GM21723 (cell line): ENCODE measurements around the gene CHRNA9.
"Not testable (repeated sequence)": the region's sequence is repeated elsewhere in the genome, so short reads cannot be mapped to it uniquely, and the experiment has no call there.

ENCODE experiments used
- ATAC-seq: cut with Tn5 transposase; IDR thresholded peaks from one replicate; pipeline ENCODE4 v1.9.1; 2021; ENCODE audit warnings: mild to moderate bottlenecking, moderate library complexity; ENCODE audit not compliant: unreplicated experiment

The CHRNA9 gene

DNA sequence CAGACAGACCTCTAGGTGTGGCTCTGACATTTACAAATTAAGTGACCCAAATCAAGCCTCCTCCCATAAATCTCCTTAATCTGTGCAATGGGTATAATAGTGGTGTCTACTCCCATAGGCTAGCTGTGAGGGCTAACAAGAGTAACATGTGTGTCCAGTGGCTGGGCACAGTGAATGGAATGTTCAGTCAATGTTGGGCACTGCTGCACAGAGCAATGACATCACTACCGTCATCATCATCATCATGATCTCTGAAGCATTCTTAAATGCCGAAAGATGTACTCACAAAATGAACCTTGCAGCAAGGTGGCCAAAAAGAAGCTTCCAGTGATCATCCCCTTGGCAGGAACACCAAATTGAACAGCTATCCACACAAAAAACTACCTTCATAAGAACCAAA, 43.5 kb downstream of the CHRNA9 start:
- no peak for ATAC-seq

DNA sequence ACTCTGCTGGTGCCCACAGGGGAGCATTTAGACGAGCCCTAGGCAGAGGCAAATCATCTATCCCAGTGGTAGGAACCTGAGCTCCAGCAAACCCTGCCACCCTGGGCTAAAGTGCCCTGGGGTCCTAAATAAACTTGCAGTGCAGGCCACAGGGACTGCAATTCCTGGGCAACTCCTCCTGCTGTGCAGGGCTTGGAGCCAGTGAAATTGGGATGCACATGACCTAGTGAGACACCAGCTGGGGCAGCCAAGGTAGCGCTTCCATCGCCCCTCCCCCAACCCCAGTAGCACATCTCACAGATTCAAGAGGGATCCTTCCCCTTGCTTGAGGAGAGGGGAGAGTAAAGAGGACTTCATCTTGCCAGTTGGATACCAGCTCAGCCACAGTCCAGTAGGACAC, 44.1 kb downstream of the CHRNA9 start:
- no peak for ATAC-seq

DNA sequence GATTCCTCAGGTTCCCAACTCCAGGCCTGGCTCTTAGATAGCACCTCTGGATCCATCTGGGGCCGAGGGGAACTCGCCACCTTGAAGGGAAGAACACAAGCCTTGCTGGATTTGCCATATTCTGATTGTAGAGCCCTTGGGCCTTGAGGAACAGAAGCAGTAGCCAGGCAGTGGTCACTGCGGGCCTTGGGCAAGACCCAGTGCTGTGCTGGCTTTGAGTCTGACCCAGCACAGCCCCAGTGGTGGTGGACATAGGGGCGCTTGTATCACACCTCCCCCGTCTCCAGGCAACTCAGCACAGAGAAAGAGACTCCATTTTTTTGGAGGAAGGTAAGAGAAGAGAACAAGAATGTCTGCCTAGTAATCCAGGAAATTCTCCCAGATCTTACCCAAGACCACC, 45.5 kb downstream of the CHRNA9 start:
- no peak for ATAC-seq

DNA sequence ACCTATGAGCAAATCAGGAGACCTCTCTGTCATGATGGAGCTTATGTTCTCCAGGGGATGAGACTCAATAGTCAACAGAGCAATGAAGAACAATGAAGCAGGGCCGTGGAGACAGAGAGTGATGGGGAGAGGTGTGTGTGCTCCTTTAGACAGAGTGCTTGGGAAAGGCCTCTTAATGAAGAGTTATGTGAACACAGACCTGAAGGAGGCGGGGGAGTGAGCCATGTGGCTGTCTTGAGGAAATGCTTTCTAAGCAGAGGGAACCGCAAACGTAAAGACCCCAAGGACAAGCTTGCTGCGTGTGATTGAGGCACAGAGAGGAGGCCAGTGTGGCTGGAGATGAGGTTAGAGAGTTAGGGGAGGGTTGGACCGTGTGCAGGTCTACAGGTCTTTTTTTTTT, 53.1 kb downstream of the CHRNA9 start:
- no peak for ATAC-seq

DNA sequence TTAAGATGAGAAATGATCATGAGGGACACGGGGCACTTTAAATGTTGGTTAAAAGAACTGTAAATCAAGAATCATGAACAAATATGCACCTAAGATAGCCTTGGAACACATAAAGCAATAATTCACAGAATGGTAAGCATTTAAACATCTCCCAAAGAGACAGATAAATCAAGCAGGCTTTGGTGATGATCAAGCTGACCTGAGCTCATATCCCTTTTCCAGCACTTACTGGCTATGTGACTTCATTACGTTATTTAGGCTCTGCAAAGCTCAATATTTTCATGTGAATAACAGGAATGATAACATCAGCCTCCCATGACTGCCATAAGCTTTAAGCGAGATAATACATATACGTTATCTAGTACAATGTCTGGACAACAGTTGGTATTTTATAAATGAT, 54.9 kb downstream of the CHRNA9 start:
- no peak for ATAC-seq

DNA sequence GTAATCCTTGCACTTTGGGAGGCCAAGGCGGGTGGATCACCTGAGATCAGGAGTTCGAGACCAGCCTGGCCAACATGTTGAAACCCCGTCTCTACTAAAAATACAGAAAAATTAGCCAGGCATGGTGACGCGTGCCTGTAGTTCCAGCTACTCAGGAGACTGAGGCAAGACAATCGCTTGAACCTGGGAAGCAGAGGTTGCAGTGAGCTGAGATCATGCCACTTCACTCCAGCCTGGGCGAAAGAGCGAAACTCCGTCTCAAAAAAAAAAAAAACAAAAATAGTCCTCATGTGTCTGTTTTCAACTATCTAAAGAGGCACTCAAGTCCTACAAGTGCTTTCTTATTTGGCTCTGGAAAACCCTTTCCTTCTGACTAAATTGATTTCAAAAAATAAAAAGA, 57.1 kb downstream of the CHRNA9 start:
- ATAC-seq: not testable (repeated sequence)

DNA sequence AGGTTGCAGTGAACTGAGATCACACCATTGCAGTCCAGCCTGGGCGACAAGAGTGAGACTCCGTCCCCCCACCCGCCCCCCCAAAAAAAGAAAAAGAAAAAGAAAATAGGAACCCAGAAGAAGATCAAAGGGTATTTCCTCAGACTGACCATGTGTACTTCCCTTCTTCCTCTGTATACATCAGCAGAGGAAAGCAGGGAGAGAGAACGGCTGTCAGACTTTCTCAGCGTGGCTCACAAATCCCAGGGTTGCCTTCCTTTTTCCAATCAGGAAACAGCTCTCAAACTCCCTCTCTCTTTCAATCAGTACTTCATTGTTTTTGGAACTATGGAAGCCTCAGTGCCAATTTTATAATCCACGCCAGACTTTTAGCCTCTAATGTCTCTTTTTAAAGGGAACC, 59.1 kb downstream of the CHRNA9 start:
- no peak for ATAC-seq

DNA sequence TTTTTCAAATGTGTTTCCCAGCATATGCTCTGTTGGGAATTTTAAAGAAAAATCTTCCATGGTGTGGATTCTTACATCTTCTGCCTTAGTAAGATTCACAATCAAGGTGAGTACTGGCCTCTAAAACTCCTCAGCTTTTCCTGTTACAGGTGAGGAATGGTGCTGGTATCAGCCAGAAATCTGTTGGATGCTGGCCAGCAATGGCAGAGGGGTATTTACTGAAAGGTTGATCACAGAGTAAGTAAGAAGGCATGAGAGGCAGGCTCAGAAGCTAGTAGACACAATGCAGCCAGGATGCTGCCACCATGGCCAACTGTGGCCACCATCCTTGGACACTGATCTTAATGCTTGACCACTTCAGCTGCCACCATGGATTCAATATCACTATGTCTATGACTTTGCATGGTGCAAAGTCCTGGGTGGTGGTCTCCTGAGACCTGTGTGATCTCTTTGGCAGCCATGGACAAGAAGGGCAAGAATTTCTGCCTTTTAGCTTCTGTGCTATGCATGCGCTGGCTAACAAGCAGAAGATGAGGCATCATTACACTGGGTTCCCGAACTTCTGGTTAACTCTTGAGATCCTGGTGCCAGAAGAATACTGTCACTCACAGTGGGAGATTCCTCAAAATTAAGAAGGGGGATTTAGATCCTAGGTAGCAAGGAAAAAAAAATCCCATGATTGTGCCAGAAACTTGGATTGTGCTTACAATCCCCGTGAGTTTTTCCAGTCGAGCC, 60.2 kb downstream of the CHRNA9 start:
- no peak for ATAC-seq

DNA sequence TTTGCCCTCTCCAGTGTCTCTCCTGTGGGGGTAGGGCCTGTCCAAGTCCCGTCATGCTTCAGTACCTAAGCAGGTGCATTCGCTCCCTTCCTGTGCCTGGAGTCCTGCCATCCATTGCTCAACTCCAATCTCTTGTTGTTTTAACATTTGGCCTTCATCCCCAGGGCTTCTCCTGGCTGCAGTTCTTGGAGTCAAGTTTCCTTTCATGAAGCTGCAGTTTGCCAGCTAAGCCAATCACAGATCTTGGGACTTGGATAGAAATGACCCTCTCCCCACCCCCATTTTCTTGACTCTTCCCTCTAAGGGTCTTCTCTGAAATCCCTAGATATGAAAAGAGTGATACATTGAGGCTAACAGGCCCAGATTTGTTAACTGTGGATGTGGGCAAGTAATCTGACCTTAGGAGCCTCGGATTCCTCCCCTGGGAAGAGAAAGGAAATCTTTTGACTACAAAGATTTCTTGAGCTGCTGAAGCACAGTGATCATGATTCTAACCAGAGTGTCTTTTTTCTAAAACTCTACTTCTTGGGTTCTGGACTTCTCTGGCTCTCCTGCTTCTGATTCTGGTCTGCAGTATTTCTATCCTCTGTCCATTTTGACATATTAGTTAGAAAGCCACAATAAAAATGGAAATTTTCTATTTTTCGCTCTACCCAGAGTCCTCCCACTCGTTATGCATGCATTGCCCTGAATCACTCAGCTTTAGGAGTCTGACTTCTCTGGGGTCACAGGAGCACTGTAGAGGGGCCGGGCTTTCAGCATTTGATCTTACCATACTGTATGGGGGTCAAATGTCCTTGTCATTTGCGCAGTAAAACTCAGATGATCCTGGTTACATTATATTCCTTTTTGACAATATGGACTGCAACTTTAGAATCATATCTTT, 61.0 kb downstream of the CHRNA9 start:
- ATAC-seq: no peak

DNA sequence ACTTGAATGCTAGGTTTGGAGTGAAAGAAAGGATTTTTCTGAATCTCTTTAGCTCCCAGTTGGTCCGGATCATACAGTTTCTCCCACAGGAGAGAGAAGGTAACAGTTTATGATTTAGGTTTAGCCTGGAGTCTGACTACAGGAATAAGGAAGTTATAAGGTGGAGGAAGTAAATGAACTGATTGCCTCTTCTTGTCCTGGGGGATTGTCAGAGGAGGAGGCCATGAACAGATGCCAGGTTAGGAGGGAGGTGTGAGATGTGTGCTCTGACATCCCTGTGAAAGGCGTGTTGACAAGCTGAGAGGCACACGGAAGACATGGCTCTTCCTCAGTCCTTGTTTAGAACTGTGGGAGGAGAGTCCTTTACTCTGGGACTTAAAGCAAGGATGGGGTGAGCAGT, 64.4 kb downstream of the CHRNA9 start:
- ATAC-seq: no peak

DNA sequence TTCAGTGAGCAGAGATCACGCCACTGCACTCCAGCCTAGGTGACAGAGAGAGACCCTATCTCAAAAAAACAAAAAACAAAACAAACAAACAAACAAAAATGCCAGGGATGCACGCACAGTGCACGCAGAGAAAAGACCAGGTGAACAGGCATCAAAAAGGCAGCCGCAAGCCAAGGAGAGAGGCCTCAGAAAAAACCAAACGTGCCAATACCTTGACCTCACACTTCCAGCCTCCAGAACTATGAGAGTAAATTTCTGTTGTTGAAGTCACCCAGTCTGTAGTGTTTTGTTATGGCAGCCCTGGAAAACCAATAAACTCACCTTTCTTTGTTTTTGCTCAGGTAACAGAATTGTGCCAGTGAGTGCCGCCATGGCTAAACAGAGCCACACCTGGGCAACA, 66.0 kb downstream of the CHRNA9 start:
- ATAC-seq: no peak

DNA sequence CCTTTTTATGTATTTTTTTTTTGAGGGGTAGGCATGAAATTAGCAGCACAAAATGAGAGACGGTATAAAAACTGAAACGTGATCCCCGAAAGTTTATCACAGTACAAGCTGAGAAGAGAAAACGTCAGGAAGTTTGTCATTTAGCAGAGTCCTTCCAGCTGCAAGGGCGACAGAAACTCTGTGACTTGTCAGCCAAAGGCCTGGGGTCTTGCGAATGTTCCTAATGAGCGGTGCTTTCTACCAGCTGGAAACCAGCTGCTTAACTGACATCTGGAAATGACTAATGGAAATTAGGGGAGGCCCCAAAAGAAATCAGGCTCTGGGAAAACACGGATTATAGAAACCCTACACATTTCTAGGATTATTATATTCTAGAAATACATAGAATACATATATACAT, 66.5 kb downstream of the CHRNA9 start:
- ATAC-seq: no peak

DNA sequence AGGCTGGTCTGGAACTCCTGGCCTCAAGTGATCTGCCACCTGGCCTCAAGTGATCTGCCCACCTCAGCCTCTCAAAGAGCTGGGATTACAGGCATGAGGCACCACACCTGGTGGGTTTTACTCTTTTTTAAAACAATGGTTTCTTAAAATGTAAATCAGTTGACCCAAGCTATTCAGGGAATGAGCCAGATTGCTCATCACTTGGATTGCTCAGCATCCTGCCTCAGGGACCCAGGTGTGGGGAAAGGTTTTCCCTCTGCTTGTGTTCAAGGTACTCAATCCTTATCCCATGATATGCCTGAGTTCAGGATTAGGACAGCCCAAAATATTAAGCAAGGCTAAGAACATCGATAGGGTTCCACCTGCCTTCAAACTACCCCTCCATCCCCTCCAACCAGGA, 67.4 kb downstream of the CHRNA9 start:
- no peak for ATAC-seq

DNA sequence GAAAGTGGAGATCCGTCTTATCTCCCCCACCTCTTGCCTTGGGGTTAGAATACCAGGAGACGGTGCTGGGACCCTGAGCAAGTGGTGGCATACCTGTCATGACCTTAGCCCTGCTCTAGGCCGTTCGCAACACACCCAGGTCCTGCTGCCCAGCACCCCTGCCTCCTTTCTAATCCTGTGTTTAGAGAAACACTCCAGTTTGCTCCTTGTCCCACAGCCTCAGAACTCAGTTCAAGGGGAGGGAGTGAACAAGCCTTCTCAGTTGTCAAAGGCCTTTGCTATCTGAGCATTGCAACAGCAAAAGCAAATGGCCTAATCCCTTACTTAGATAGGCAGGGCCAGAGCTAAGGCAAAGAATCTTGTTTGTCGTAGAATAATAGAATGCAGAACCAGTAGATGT, 67.9 kb downstream of the CHRNA9 start:
- ATAC-seq: no peak
